ENCODE data around the gene C1QL1.

GRCh38 chr17:44917456-44917855, 50.6 kb downstream of the C1QL1 start:
- TF ChIP-seq CTCF (IDR thresholded peaks at IDR 0.05; ENCODE audit: low read length): no peak
- no peak for TF ChIP-seq EZH2 (IDR thresholded peaks at IDR 0.05; ENCODE audit: borderline replicate concordance, low read length)

All from OCI-LY1 (cell line).